HCT116 (cell line): Measurements from ENCODE around the gene KCNH3.

ENCODE experiments used
- CTCF ChIP-seq, 3 experiments: fragments of 200-600 bp in 1 of 3; sonication (generic) in 1 of 3; IDR thresholded peaks in 2 of 3; conservative IDR thresholded peaks in 1 of 3; 2 replicates each; pipeline ENCODE4 v1.5.1; 2012 to 2017; ENCODE audit warnings: low read depth in 2 of 3, low read length in 2 of 3, antibody characterized with exemption in 1 of 3, borderline replicate concordance in 1 of 3, control low read depth in 1 of 3, mild to moderate bottlenecking in 1 of 3, mixed read lengths in 1 of 3, mixed run types in 1 of 3, moderate library complexity in 1 of 3; ENCODE audit not compliant: insufficient read depth in 1 of 3
- POLR2A ChIP-seq: IDR thresholded peaks from 2 replicates; pipeline ENCODE4 v1.7.0; 2011; ENCODE audit warnings: borderline replicate concordance; ENCODE audit not compliant: insufficient read depth, insufficient read length; ENCODE audit errors: extremely low read depth
- POLR2AphosphoS5 ChIP-seq: IDR thresholded peaks from 2 replicates; pipeline ENCODE4 v1.6.1; 2011; ENCODE audit warnings: mild to moderate bottlenecking, low read depth, low read length, moderate library complexity

DNA sequence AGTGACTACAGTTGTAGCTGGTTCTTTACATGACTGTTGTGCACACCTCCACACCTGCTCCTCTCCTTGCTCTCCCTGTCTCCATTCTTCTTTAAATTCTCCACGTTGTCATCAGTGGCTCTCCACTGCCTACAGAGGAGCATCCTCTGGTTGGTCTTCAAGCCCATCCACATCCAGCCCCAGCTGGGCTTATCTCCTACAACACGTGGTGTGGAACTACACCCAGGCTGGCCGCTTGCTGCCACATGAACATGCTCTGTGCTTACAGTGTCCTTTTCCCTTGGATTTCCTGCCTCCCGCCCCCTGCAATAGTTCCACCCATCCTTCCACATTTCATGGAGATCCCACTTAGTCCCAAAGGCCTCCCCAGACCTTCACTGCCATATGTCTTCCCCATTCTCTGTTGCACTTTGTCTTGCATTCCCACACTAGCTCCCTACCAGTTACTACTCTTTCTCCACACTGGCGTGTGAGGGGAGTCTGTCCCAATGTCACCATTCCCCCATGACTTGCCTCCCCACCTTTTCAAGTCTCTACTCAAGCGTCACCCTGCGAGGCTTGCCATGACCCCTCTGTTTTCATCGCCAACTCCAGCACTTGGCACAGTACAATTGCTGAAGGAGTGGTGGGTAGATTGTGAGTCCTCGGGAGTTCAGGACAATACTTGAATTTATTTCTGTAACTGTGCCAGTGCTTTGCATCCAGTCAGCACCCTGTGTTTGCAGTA lies 38.9 kb downstream of the KCNH3 start:
- no peak for TF ChIP-seq CTCF (IDR thresholded peaks at IDR 0.05 in 2 of 3, conservative IDR thresholded peaks at IDR 0.05 in 1 of 3; ENCODE audit: borderline replicate concordance in 1 of 3, insufficient read depth in 1 of 3, low read depth in 2 of 3, low read length in 2 of 3)
- TF ChIP-seq POLR2AphosphoS5 = no peak
- no peak for TF ChIP-seq POLR2A
